ENCODE measurements around the gene CCDC86.
"Not testable (repeated sequence)": the region's sequence is repeated elsewhere in the genome, so short reads cannot be mapped to it uniquely, and the experiment has no call there.

CCDC86 gene, protein sequence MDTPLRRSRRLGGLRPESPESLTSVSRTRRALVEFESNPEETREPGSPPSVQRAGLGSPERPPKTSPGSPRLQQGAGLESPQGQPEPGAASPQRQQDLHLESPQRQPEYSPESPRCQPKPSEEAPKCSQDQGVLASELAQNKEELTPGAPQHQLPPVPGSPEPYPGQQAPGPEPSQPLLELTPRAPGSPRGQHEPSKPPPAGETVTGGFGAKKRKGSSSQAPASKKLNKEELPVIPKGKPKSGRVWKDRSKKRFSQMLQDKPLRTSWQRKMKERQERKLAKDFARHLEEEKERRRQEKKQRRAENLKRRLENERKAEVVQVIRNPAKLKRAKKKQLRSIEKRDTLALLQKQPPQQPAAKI

DNA sequence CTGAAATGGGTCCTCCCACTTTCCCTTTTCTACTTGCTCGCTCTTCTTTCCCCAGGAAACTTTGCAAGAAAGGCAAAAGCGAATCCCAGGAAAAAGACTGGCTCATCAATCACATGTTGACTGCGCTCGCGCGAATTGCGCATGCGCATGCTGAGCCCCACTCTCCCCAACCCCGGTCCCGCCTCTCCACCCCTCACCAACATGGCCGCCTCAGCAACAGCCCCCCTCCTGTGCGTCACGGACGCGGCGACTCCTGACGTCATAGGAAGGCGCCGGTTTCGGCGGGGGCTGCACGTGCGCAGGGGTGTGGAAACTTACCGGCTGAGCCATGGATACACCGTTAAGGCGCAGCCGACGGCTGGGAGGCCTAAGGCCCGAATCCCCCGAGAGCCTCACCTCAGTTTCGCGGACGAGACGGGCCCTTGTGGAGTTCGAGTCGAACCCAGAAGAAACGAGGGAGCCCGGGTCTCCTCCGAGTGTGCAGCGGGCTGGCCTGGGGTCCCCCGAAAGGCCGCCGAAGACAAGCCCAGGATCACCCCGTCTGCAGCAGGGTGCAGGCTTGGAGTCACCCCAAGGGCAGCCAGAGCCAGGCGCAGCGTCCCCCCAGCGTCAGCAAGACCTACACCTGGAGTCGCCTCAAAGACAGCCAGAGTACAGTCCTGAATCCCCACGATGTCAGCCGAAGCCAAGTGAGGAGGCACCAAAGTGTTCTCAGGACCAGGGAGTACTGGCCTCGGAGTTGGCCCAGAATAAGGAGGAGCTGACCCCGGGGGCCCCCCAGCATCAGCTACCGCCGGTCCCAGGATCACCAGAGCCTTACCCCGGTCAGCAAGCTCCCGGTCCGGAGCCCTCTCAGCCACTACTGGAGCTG lies at the start of gene CCDC86:
TSS of gene CCDC86 (plus strand) at position 317 of the 871 bp plus-strand sequence. CDS start at position 329, 12 bp downstream.
- peak; percentile 91 for DNase-seq

DNA sequence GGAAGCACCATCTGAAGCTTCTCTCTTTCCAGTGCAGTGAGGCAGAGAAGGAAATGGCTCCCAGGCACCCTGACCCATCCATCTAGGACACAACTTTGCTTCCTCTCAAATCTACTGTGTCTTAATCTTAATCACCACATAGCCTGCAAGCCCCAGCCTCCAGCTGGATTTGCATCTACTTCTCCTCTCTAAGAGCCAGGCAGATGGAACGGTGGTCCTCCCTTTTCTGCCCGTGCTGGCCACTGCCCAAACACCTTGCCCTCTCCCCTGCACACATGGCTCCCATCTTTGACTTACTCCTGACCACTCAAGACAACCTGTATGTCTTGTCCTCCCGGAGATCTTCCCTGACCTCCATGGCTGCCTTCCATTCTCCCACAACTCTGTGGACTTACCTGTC lies 49.4 kb upstream of the CCDC86 start:
- no peak for DNase-seq

DNA sequence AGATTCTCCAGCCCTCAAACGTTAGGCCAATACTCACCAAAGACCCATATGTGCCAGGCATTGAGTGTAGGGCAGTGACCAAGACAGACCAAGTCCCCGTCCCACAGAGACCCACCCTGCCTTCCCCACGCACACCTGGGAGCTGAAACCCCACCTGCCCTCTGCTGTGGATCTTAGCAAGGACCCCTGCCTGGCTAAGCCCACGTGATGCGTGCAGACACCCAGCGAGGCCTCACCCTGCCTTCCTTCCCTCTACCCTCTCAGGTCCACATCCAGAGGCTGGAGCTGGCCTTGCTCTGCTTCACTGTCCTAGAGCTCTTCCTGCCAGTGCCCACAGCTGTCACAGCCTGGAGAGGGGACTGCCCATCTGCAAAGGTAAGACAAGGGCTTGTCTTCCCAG lies 46.6 kb upstream of the CCDC86 start:
- no peak for DNase-seq

DNA sequence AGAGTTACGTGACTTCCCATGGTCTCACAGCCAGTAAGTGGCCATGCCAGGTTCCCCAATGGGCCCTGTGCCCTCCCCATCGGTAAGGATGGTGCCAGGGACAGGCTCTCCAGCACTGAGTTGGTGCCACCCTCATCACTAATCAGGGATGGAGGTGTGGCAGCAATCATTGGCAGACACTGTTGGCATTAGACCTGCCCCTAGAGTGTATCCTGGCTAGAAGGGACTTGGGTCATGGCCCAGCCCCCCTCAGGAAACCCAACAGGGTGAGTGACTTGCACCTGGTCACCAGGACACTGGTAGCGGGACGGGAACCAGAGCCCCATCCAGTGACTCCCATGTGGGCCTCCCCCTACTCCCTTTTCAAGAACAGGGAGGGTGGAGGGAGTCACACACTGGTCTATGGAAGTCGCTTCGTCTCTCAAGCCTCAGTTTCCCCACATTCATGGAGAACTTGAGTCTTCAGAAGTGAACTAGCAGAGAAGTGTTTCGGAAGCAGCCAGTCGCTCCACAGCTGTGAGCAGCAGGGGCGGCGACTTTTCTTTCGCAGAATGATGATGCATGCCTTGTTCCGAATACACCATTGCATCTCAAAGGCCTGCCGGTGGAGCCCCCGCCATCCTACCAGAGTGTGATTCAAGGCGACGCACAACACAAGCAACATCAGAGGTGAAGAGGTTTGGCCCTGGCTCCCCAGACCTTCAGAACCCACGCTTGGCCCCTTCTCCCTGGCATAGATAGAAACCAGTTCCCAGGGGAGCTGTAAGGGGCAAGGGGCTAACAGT lies 43.9 kb upstream of the CCDC86 start:
- DNase-seq, result no peak

DNA sequence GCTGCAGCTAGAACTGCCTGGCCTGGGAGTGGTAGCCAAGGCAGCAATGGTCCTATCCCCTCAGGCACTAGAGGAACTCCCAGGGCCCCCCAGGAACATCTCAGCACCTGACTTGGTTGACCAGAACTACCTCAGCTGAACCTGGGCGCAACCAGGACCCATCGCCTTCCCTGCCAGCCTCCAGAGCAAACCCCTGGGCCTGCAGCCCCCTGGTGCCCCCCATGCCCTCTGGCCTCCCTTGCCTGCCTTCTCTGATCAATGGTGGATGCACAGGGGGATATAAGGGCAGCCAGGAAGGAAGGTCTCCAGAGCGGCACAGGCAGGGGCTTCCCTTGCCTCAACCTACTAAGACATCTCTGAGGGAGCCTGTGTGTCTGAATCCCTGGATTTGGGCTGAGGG lies 43.3 kb upstream of the CCDC86 start:
- DNase-seq, result no peak

DNA sequence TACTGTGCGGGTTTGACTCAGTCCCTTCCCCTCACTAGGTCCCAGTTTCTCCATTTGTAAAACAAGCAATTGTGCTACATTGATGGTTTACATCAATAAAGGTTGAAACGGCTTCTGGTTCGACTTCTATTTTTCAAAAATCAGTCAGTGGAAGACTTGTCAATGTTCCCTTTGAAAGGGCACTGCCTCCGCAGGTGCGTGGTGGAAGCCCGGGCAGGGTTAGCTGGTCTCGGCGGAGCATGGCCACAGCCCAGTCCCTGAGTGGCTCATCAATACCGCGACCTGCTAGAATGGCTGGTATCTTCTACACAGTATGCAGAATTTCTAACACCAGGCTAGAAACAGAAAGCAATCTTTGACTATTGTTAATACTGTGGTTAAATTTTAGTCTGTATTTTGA lies 40.7 kb upstream of the CCDC86 start:
- DNase-seq, result no peak

DNA sequence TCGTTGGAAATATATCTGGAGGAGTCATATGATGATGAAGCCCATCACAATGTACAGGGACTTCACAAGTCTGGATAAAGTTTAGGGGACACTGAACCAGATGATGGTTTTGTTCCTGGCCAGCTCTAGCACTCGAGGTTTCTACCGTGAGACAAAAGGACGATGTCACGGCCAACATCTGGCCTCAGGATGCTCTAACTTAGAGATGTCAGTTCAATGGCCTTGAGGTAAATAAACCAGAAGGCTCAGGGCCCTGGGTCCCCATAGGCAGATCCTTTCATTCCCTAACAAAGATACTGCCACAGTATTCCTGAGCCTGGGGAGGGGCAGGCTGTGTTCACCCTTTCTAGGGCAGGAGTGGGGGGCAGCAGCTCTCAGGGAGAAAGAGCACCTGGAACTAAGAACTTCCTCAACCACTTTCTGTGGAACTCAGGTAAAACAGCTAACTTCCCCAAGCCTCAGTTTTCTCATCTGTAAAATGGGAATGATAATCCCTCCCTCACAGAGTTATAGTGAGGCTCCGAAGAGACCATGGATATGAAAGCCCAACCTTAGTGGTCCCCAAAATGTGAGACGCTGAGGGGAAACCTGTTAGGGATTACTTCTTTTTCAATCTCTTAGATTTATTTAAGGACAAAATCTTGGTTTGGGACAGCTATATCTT lies 38.5 kb upstream of the CCDC86 start:
- DNase-seq, result no peak

DNA sequence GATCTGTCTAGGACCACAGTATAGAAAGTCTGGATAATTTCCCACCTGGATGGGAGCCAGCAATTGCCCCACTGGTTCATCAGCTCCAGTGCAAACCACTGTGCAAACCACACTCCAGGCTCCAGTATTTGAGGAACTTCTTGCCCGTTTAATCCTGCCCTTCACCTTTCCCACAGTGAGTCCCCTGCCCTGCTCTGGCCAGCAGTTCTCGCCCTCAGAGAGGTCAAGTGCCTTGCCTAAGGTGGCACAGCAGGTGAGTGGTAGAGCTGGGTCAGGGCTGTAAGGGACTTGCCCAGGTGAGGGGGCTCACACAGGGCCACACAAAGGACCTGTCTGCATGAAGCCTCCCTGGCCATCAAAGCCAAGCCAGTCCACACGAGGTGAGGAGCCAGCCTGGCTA lies 32.7 kb upstream of the CCDC86 start:
- DNase-seq, result no peak

DNA sequence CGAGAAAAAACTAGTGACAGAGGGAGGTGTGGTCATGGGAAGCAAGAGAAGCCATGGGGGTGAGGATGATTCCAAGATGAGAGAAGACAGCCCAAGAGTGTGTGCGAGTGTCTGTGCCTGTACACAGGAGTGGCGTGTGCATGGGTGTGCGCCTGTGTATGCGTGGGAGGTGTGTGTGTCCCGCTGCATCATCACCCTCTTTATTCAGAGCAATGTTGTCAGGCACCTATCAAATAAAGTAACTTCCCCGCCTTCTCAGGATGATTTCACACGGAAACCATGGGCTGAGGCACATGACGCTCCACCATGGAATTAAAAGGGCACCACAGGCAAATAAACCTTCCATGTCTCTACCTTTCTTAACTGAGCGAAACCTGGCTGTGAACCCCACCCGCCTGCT lies 32.2 kb upstream of the CCDC86 start:
- no peak for DNase-seq

DNA sequence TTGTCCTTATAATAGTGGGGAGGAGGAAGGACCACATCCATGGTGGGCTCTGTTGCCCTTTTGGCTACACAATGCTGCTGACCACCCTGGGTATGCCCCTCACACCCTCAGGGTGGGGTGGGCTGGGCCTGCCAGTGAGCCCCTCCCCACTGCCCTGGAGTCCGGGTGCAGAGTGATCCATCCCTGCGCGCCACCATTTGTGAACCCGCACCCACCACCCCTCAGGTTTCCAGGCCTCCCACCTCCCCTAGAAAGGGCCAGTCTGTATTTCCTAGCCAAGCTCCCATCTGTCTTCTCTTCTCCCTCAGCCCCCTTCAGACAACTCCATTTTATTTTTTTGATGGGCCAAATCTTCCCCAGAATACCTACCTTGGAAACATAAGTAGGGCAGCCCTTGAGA lies 31.8 kb upstream of the CCDC86 start:
- DNase-seq, result no peak

DNA sequence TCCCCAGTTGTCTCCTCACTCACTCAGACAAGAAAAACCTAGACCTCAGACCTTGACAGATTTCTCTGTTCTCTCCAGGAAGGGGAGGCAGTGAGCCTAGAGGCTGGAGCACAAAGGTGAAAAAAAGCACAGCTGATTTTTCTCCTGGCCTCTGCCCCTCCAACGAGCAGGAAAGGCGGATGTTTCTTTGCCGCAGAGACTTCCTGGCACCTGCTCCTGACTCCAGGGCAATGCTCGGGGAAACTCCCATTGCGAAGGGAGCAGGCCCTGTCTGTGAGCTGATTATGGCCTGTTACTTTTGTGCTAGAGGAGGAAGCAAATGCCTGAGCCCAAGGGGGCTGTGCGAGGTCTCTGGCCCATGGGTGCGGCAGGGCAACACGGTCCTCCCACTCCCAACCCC lies 31.3 kb upstream of the CCDC86 start:
- DNase-seq, result no peak

DNA sequence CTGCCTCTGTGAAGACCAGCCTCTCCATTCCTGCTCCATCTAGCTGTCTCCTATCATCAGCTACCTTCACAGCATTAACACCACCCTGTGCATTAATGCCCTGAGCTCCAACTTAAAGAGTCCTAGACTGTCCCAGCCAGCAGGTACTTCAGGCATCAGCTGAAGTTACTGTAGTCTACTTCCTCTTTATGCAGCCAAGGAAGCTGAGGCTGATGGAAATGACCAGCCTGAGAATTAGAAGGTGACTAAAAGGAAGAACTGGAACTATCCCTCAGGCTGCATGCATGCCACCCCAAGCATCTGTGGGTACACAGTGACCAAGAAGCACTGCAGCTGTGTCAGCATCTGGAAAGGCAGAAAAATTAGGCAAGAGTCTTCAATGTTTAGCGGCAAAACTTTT lies 28.6 kb upstream of the CCDC86 start:
- no peak for DNase-seq

DNA sequence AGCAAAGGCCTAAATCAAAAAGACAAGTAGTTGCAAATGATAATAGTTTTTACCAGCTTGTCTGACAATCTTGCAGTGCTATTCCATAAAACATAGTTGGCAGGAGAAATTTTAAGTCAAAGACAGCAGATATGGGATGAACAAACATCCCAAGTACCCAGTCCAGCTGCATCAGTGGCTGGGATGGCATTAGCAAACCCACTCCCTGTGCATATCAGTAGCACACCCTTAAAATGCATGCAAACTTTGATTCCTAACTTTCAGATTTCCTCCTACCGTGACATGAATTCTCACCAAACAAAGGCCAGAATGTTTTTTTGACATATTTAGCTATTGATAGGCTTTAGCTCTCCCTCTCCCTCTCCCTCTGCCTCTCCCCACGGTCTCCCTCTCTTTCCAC lies 27.8 kb upstream of the CCDC86 start:
- no peak for DNase-seq

DNA sequence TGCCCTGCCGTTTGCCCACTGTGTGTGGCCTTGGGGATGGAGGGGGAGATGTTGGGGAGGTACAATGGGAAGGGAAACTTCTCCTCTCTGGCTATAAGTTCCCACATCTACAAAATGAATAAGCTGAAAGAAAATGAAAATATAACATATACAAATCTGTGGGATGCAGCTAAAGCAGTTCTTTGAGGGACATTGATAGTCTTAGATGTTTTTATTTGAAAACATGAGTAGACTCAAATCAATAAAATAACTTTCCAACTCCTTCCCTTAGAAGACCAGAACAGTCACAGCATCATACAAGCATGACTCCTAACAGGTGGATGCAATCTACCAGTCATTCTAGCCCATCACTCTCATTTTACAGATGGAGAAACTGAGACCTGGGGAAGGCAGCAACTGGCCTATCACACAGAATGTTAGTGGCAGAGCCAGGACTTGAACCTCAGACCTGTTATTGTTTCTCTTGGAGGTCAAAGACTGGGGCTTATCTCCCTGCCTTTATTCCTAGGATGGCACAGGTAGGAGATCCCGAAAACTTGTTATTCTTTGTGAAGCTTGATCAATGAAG lies 25.2 kb upstream of the CCDC86 start:
- no peak for DNase-seq

DNA sequence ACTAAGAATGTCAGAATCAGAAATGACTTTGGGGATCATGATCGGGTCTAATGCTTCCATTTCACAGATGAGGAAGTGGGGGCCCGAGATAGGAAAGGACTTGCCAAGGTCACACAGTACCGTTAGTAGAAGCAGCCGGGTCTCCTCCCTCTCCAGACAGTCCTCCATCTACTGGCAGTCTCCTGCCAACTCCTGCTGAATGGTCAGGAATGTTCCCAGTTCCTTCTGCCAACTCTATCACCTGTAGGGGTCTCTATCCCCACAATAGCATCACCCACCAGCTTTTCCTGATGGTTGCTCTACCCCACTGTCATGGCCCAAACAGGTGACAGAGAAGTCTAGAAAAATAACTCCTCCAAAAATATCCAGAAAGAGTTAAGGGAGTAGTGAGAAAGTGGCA lies 23.9 kb upstream of the CCDC86 start:
- no peak for DNase-seq

DNA sequence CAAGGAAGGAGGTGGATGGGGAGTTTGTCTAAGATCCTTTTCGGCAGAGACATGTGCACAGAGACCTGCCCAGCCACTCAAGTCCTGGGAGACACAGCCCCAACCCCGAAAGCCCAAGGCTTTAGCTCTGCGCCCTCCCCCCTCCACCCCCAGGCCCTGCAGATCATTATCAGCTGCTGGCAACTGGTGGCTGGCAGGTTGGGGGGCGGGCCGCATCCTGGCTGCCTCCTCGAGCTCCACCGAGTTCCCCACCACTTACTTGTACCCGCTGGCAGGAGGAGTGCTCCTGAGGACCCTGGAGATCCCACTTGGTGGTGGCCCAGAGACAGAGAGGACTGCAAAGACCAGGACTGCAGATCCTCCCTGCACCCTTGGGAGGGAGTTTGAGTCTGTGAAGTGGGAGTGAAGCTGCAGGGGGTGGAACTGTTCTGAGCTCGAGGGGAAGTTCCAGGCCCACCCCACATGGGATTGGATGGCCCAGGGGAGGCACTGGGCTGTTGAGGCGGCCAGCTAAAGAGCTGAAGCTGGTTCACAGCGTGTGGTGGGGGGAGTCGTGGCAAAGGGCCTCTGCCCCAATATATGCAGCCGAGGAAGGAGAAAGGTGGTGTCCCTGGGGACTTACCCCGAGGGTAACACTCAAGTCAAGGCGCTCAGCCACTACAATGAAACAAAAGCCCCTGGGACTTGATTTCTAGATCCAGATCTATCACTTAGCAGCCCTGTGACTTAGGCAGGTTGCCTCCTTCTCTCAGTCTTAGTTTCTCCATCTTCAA lies 19.9 kb upstream of the CCDC86 start:
- DNase-seq, result no peak

DNA sequence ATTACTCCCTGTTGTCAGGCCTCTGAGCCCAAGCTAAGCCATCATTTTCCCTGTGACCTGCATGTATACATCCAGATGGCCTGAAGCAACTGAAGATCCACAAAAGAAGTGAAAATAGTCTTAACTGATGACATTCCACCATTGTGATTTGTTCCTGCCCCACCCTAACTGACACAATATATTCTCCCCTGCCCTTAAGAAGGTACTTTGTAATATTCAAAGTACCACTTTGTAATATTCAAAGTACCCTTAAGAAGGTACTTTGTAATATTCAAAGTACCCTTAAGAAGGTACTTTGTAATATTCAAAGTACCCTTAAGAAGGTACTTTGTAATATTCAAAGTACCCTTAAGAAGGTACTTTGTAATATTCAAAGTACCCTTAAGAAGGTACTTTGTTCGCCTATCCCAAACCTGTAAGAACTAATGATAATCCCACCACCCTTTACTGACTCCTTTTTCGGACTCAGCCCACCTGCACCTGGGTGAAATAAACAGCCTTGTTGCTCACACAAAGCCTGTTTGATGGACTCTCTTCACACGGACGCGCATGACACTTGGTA lies 18.1 kb upstream of the CCDC86 start:
- not testable (repeated sequence) for DNase-seq

DNA sequence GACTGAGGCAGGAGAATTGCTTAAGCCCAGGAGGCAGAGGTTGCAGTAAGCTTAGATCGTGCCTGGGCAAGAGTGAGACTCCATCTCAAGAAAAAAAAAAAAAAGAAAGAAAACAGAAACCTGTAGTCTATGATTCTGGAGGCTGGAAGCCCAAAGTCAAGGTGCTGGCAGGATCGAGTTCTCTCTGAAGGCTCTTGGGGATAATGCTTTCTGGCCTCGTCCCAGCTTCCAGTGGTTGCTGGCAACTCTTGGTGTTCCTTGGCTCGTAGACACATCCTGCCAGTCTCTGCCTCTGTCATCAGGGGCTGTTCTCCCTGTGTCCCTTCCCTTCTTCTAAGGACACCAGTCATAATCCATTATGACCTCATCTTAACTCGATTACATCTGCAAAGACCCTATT lies 16.8 kb upstream of the CCDC86 start:
- no peak for DNase-seq

DNA sequence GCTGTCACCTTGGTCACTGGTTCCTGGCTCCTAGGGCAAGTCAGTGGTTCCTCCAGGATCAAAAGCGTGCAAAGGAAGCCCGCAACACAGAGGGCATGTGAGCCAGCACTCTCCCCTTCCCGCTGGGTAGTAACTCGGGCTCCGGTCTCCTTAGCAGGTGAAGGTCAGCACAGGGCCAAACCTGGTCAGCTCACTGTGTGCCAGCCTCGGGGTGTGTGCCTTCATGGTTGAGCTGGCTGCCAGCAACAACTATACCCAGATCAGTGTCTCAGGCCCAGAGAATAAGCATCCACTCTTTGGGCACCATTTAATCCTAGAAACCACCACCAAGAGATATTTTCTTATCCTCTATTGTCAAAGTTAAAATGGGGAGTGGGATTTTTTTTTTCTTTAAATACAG lies 16.1 kb upstream of the CCDC86 start:
- no peak for DNase-seq

DNA sequence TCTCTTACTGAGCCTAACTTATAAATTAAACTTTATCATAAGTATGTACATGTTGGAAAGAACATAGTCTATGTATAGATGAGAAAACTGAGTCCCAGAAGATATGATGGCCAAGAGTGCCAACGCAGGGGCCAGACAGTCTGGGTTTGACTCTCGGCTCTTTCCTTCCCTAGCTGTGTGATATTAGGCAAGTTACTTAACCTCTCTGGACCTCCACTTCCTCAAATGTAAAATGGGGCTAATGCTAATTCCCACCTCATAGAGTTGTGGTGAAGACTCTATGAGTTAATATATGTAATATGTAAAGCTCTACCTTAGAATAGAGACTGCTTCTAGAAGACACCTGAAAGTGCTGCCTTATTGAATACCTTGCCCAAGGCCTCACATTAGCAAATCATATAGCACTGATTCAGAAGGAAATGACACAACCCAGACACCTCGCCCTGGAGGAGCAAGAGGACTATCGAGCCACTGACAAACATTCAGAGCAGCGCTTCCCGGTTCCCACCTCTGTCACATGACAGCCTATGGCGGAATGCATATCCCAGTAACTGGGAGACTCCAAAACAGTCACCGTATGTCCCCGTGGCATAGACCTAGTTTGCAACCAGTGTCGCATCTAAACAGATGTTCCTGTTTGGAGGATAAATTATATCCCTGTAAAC lies 11.3 kb upstream of the CCDC86 start:
- no peak for DNase-seq

DNA sequence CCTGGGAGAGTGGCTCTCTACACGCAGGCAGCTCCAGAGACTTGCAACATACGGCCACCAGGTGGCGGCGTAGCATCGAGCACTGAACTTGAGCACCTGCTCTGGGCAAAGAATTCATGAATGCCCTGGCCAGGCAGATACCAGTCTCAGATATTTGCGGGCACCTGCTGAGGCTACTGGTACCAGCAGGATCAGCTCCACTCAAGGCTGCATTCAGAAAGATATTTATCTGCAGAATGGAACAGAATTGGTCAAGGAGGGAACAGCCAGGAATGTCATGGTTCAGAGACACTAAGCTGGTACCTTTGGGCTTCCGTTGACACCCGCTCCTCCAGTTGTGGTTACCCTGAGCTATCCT lies 10.8 kb upstream of the CCDC86 start:
- peak; percentile 61 for DNase-seq

Measured in HCEC 1CT (cell line).